ENCODE results near the gene CAND2. TPM values are rescaled to one million over a fixed set of nuclear protein-coding genes. Genes with fewer than 3 reads are reported as not detected.

CAND2 gene
- total RNA-seq, 2 experiments from 2014 or later: 2.5 to 2.7 TPM

GRCh38 chr3:12758025-12758781 is 38.3 kb upstream of the CAND2 start:
- intact Hi-C loops (cut with micrococcal nuclease): no loop called here
- Mint-ChIP-seq H3K27ac (no peak overlapping the region), H3K4me1 (ENCODE audit: low read depth) (no peaks in the 10 kb centered on the region), H3K9me3 (no peaks in the 10 kb centered on the region), H3K4me3 (no peak overlapping the region), H3K27me3 (ENCODE audit: low read depth) (peaks cover 4% of the 10 kb centered on the region), H3K36me3 (ENCODE audit: low read depth) (no peaks in the 10 kb centered on the region)
- no peak for DNase-seq
- CTCF ChIA-PET: no interaction called here

- DNase-seq: no peak
- Mint-ChIP-seq H3K27ac (no peak within 1 kb of the TSS), H3K4me1 (ENCODE audit: low read depth) (no peaks in the 10 kb centered on the region), H3K27me3 (ENCODE audit: low read depth) (peaks cover 5% of the 10 kb centered on the region), H3K36me3 (ENCODE audit: low read depth) (no peaks in the 10 kb centered on the region), H3K4me3 (no peak within 1 kb of the TSS), H3K9me3 (no peaks in the 10 kb centered on the region)
- intact Hi-C loops (cut with micrococcal nuclease): no loop called here
- CTCF ChIA-PET: no interaction called here
Measured at GRCh38 chr3:12759097-12759679, 37.3 kb upstream of the CAND2 start, which contains the start of gene TMEM40. TSS of gene TMEM40 (minus strand) at chr3:12759259. CDS start at chr3:12749832, 9,427 bp downstream.

- no peak overlapping the region for H3K27ac Mint-ChIP-seq
Measured at GRCh38 chr3:12759693-12760565, 36.6 kb upstream of the CAND2 start.

GRCh38 chr3:12764171-12764776 is 32.2 kb upstream of the CAND2 start:
- H3K27ac Mint-ChIP-seq: no peak overlapping the region
- CTCF ChIA-PET: interaction anchor here (0.6 to 0.8 kb wide), 3 partner anchors 16 to 784 kb away, joined by 4 to 7 read pairs (median 6); no protein-coding TSS in a partner anchor

More at GRCh38 chr3:12759693-12760565, 36.6 kb upstream of the CAND2 start:
- CTCF ChIA-PET: no interaction called here
- H3K36me3 Mint-ChIP-seq (ENCODE audit: low read depth): no peaks in the 10 kb centered on the region
- H3K27me3 Mint-ChIP-seq (ENCODE audit: low read depth): peaks cover 5% of the 10 kb centered on the region
- no peaks in the 10 kb centered on the region for H3K9me3 Mint-ChIP-seq
- DNase-seq: no peak
- no peak overlapping the region for H3K4me3 Mint-ChIP-seq
- H3K4me1 Mint-ChIP-seq (ENCODE audit: low read depth): no peaks in the 10 kb centered on the region
- intact Hi-C loops (cut with micrococcal nuclease): no loop called here

GRCh38 chr3:12766541-12766940 is 29.9 kb upstream of the CAND2 start:
- no peaks in the 10 kb centered on the region for H3K4me1 Mint-ChIP-seq (ENCODE audit: low read depth)
- H3K4me3 Mint-ChIP-seq: no peak overlapping the region
- CTCF ChIA-PET: interaction anchor here (0.6 kb wide), 1 partner anchor 109 kb away, joined by 3 read pairs; no protein-coding TSS in a partner anchor
- no peaks in the 10 kb centered on the region for H3K9me3 Mint-ChIP-seq
- no peaks in the 10 kb centered on the region for H3K36me3 Mint-ChIP-seq (ENCODE audit: low read depth)
- peaks cover 3% of the 10 kb centered on the region for H3K27me3 Mint-ChIP-seq (ENCODE audit: low read depth)
- intact Hi-C loops (cut with micrococcal nuclease): no loop called here
- no peak for DNase-seq
- H3K27ac Mint-ChIP-seq: no peak overlapping the region

More at GRCh38 chr3:12764171-12764776, 32.2 kb upstream of the CAND2 start:
- peaks cover 3% of the 10 kb centered on the region for H3K27me3 Mint-ChIP-seq (ENCODE audit: low read depth)
- no peak for DNase-seq
- H3K9me3 Mint-ChIP-seq: no peaks in the 10 kb centered on the region
- H3K4me3 Mint-ChIP-seq: no peak overlapping the region
- no peaks in the 10 kb centered on the region for H3K36me3 Mint-ChIP-seq (ENCODE audit: low read depth)
- no peaks in the 10 kb centered on the region for H3K4me1 Mint-ChIP-seq (ENCODE audit: low read depth)
- intact Hi-C loops (cut with micrococcal nuclease): no loop called here

- CTCF ChIA-PET: interaction anchor here (1.4 kb wide), 1 partner anchor 62 kb away, joined by 3 read pairs; no protein-coding TSS in a partner anchor
- Mint-ChIP-seq H3K4me3 (no peak overlapping the region), H3K27me3 (ENCODE audit: low read depth) (no peaks in the 10 kb centered on the region), H3K27ac (no peak overlapping the region), H3K36me3 (ENCODE audit: low read depth) (no peaks in the 10 kb centered on the region), H3K9me3 (no peaks in the 10 kb centered on the region), H3K4me1 (ENCODE audit: low read depth) (peaks cover 7% of the 10 kb centered on the region)
- no peak for DNase-seq
- intact Hi-C loops (cut with micrococcal nuclease): no loop called here
Measured at GRCh38 chr3:12768579-12769527, 27.6 kb upstream of the CAND2 start.

GRCh38 chr3:12769761-12770160 is 26.7 kb upstream of the CAND2 start:
- H3K27ac Mint-ChIP-seq: no peak overlapping the region
- H3K4me1 Mint-ChIP-seq (ENCODE audit: low read depth): peaks cover 7% of the 10 kb centered on the region
- no peaks in the 10 kb centered on the region for H3K36me3 Mint-ChIP-seq (ENCODE audit: low read depth)
- no peak for DNase-seq
- intact Hi-C loops (cut with micrococcal nuclease): no loop called here
- CTCF ChIA-PET: no interaction called here
- H3K4me3 Mint-ChIP-seq: no peak overlapping the region
- no peaks in the 10 kb centered on the region for H3K27me3 Mint-ChIP-seq (ENCODE audit: low read depth)
- no peaks in the 10 kb centered on the region for H3K9me3 Mint-ChIP-seq

GRCh38 chr3:12771236-12771635 is 25.2 kb upstream of the CAND2 start:
- no peak for DNase-seq
- Mint-ChIP-seq H3K4me1 (ENCODE audit: low read depth) (peaks cover 7% of the 10 kb centered on the region), H3K36me3 (ENCODE audit: low read depth) (no peaks in the 10 kb centered on the region), H3K4me3 (no peak overlapping the region), H3K27ac (no peak overlapping the region), H3K9me3 (no peaks in the 10 kb centered on the region), H3K27me3 (ENCODE audit: low read depth) (no peaks in the 10 kb centered on the region)
- intact Hi-C loops (cut with micrococcal nuclease): no loop called here
- CTCF ChIA-PET: no interaction called here

GRCh38 chr3:12772462-12772861 is 24.0 kb upstream of the CAND2 start:
- Mint-ChIP-seq H3K4me3 (no peak overlapping the region), H3K27ac (no peak overlapping the region), H3K4me1 (ENCODE audit: low read depth) (peaks cover 7% of the 10 kb centered on the region), H3K27me3 (ENCODE audit: low read depth) (no peaks in the 10 kb centered on the region), H3K36me3 (ENCODE audit: low read depth) (no peaks in the 10 kb centered on the region), H3K9me3 (no peaks in the 10 kb centered on the region)
- no peak for DNase-seq
- intact Hi-C loops (cut with micrococcal nuclease): no loop called here
- CTCF ChIA-PET: interaction anchor here (0.7 kb wide), 1 partner anchor 119 kb away, joined by 4 read pairs; no protein-coding TSS in a partner anchor

GRCh38 chr3:12773030-12773709 is 23.3 kb upstream of the CAND2 start:
- Mint-ChIP-seq H3K4me1 (ENCODE audit: low read depth) (peaks cover 7% of the 10 kb centered on the region), H3K4me3 (no peak overlapping the region), H3K9me3 (no peaks in the 10 kb centered on the region), H3K27ac (no peak overlapping the region), H3K36me3 (ENCODE audit: low read depth) (no peaks in the 10 kb centered on the region), H3K27me3 (ENCODE audit: low read depth) (no peaks in the 10 kb centered on the region)
- CTCF ChIA-PET: no interaction called here
- intact Hi-C loops (cut with micrococcal nuclease): no loop called here
- no peak for DNase-seq

GRCh38 chr3:12773710-12774086 is 22.8 kb upstream of the CAND2 start:
- H3K27ac Mint-ChIP-seq: no peak overlapping the region
- H3K4me1 Mint-ChIP-seq (ENCODE audit: low read depth): peaks cover 7% of the 10 kb centered on the region
- H3K4me3 Mint-ChIP-seq: no peak overlapping the region
- H3K9me3 Mint-ChIP-seq: no peaks in the 10 kb centered on the region
- DNase-seq: no peak
- H3K27me3 Mint-ChIP-seq (ENCODE audit: low read depth): no peaks in the 10 kb centered on the region
- intact Hi-C loops (cut with micrococcal nuclease): no loop called here
- no peaks in the 10 kb centered on the region for H3K36me3 Mint-ChIP-seq (ENCODE audit: low read depth)
- CTCF ChIA-PET: interaction anchor here (1.3 kb wide), 1 partner anchor 37 kb away, joined by 3 read pairs; no protein-coding TSS in a partner anchor
